NCI-H82 (cell line): ENCODE results near the gene MMRN2.
"Not testable (repeated sequence)": the region's sequence is repeated elsewhere in the genome, so short reads cannot be mapped to it uniquely, and the experiment has no call there.

Experiments used
- DNase-seq: peaks from one replicate; lab custom pipeline; 2025; lab: John Stamatoyannopoulos, UW

The MMRN2 gene

GRCh38 chr10:86940677-86941076 is 16.7 kb downstream of the MMRN2 start:
- DNase-seq, result no peak

- not testable (repeated sequence) for DNase-seq
These were observed 17.3 kb downstream of the MMRN2 start for GRCh38 chr10:86940076-86940475.

- no peak for DNase-seq
These were observed 19.2 kb downstream of the MMRN2 start for GRCh38 chr10:86938260-86938659.

- no peak for DNase-seq
These were observed 19.8 kb downstream of the MMRN2 start for GRCh38 chr10:86937502-86938154.

GRCh38 chr10:86936661-86937501 is 20.5 kb downstream of the MMRN2 start:
- no peak for DNase-seq

- DNase-seq, result not testable (repeated sequence)
These were observed 23.2 kb downstream of the MMRN2 start for GRCh38 chr10:86934162-86934711.

GRCh38 chr10:86932674-86933073 is 24.7 kb downstream of the MMRN2 start:
- no peak for DNase-seq

GRCh38 chr10:86931872-86932271 is 25.5 kb downstream of the MMRN2 start:
- DNase-seq, result no peak

- no peak for DNase-seq
These were observed 27.7 kb downstream of the MMRN2 start for GRCh38 chr10:86929468-86930380.

- DNase-seq, result no peak
These were observed 34.9 kb downstream of the MMRN2 start for GRCh38 chr10:86922553-86922961.

GRCh38 chr10:86918022-86918471 is 39.4 kb downstream of the MMRN2 start:
- peak; percentile 5 for DNase-seq

GRCh38 chr10:86914734-86915133 is 42.7 kb downstream of the MMRN2 start:
- no peak for DNase-seq

GRCh38 chr10:86905429-86905828 is 52.0 kb downstream of the MMRN2 start:
- no peak for DNase-seq

- DNase-seq, result no peak
These were observed 52.8 kb downstream of the MMRN2 start for GRCh38 chr10:86904600-86904999.

GRCh38 chr10:86900955-86901354 is 56.5 kb downstream of the MMRN2 start:
- DNase-seq, result no peak

- DNase-seq, result peak; percentile 70
These were observed 57.6 kb downstream of the MMRN2 start for GRCh38 chr10:86899670-86900276.

- DNase-seq, result peak; percentile 64
These were observed 58.3 kb downstream of the MMRN2 start for GRCh38 chr10:86899132-86899531.

GRCh38 chr10:86898511-86898910 is 58.9 kb downstream of the MMRN2 start:
- DNase-seq, result no peak

- no peak for DNase-seq
These were observed 67.4 kb downstream of the MMRN2 start for GRCh38 chr10:86889997-86890396.

- no peak for DNase-seq
These were observed 68.6 kb downstream of the MMRN2 start for GRCh38 chr10:86888585-86889381.
